ENCODE results near the gene ZFYVE21.

Gene ZFYVE21

DNA sequence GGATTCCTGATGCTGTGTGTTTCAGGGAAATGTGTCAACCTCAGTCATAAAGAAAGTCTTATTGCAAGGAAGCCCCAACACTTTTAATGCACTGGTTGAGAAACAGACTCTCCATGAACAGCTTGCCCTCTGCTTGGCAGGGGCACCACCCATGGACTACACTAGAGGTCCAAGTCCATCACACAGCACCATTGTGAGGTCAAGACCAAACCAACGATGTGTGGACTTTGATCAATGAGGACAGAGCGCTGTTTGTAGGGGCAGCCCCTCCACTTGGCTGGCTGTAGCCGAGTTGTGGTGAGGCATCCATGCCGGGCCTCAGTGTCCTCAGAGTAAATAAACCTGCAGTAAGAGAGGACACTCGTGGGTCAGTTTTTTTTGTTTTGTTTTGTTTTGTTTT lies 29.8 kb downstream of the ZFYVE21 start:
- H3K4me3 ChIP-seq (ENCODE audit: low read length), result no peak overlapping the region
- no peaks in the 10 kb centered on the region for H3K9me2 ChIP-seq (replicated peaks; ENCODE audit: control insufficient read depth, low read length)
- no peaks in the 10 kb centered on the region; the same call in none of the 2 replicates for H3K36me3 ChIP-seq (ENCODE audit: control insufficient read depth, low read length)
- no peaks in the 10 kb centered on the region for H3K9me3 ChIP-seq (ENCODE audit: control insufficient read depth, insufficient read depth, low read length)
- no peak overlapping the region for H3K27ac ChIP-seq (ENCODE audit: low read depth, low read length)
- no peaks in the 10 kb centered on the region for H3K27me3 ChIP-seq (ENCODE audit: control insufficient read depth, low read length)
- H4K20me1 ChIP-seq (ENCODE audit: control insufficient read depth, insufficient read depth, low read depth, low read length), result no peaks in the 10 kb centered on the region
- TF ChIP-seq, protein P1, sequence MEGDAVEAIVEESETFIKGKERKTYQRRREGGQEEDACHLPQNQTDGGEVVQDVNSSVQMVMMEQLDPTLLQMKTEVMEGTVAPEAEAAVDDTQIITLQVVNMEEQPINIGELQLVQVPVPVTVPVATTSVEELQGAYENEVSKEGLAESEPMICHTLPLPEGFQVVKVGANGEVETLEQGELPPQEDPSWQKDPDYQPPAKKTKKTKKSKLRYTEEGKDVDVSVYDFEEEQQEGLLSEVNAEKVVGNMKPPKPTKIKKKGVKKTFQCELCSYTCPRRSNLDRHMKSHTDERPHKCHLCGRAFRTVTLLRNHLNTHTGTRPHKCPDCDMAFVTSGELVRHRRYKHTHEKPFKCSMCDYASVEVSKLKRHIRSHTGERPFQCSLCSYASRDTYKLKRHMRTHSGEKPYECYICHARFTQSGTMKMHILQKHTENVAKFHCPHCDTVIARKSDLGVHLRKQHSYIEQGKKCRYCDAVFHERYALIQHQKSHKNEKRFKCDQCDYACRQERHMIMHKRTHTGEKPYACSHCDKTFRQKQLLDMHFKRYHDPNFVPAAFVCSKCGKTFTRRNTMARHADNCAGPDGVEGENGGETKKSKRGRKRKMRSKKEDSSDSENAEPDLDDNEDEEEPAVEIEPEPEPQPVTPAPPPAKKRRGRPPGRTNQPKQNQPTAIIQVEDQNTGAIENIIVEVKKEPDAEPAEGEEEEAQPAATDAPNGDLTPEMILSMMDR (IDR thresholded peaks at IDR 0.05; ENCODE audit: low read depth, low read length, poor library complexity, severe bottlenecking), result no peak
- TF ChIP-seq EZH2phosphoT487 (IDR thresholded peaks at IDR 0.05; ENCODE audit: borderline replicate concordance, low read length), result no peak
- H3F3A ChIP-seq (ENCODE audit: control insufficient read depth, insufficient read depth), result no peaks in the 10 kb centered on the region
- H3K4me1 ChIP-seq (ENCODE audit: control insufficient read depth, low read length), result peaks cover 20% of the 10 kb centered on the region
- H3K4me2 ChIP-seq (ENCODE audit: low read length), result no peak overlapping the region
- H3K79me2 ChIP-seq (ENCODE audit: control insufficient read depth, low read length), result no peaks in the 10 kb centered on the region

DNA sequence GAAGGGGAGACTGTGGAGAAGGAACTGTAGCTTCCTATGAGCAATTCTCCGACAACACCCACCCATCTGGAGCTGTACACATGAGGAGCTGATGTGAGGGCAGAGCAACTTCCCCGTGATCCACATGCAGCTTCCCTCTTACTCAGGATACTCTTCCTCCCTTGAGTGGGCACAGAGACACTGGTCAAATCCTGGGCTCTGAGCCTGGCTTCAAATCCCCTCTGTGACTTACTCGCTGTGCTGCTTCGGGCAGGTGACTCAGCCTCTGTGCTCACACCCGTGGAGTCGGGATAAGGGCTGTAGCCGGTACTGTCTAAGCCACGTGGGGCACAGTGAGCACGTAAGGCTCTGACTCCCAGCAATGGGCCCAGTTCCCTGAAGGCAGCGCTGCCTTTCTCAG lies 31.1 kb downstream of the ZFYVE21 start:
- Histone ChIP-seq H3K4me3 (ENCODE audit: low read length) (no peak overlapping the region), H3F3A (ENCODE audit: control insufficient read depth, insufficient read depth) (no peaks in the 10 kb centered on the region), H4K20me1 (ENCODE audit: control insufficient read depth, insufficient read depth, low read depth, low read length) (no peaks in the 10 kb centered on the region), H3K27me3 (ENCODE audit: control insufficient read depth, low read length) (no peaks in the 10 kb centered on the region), H3K27ac (ENCODE audit: low read depth, low read length) (no peak overlapping the region), H3K4me1 (ENCODE audit: control insufficient read depth, low read length) (peaks cover 20% of the 10 kb centered on the region), H3K9me2 (replicated peaks; ENCODE audit: control insufficient read depth, low read length) (no peaks in the 10 kb centered on the region), H3K79me2 (ENCODE audit: control insufficient read depth, low read length) (no peaks in the 10 kb centered on the region), H3K9me3 (ENCODE audit: control insufficient read depth, insufficient read depth, low read length) (no peaks in the 10 kb centered on the region), H3K36me3 (ENCODE audit: control insufficient read depth, low read length) (no peaks in the 10 kb centered on the region; the same call in none of the 2 replicates), H3K4me2 (ENCODE audit: low read length) (no peak overlapping the region)
- TF ChIP-seq EZH2phosphoT487 (IDR thresholded peaks at IDR 0.05; ENCODE audit: borderline replicate concordance, low read length), result no peak
- TF ChIP-seq, protein P1 (IDR thresholded peaks at IDR 0.05; ENCODE audit: low read depth, low read length, poor library complexity, severe bottlenecking), result no peak

DNA sequence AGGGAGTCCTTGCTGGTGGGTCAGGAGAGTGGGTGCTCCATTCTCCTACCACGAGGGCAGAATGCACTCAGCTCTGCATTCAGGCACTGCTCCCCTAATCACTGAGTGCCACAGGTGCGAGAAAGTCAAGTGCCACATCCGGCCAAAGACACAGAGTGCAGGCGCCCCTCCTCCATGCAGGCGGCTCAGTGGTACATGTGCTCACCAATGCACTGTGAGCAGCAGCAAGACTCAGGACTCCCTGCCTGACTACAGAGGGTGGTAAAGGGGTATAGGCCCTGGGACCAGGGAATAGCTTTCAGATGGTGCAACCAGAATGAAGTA lies 32.9 kb downstream of the ZFYVE21 start:
- Histone ChIP-seq H3K79me2 (ENCODE audit: control insufficient read depth, low read length) (no peaks in the 10 kb centered on the region), H3K36me3 (ENCODE audit: control insufficient read depth, low read length) (no peaks in the 10 kb centered on the region; the same call in 1 of the 2 replicates), H3F3A (ENCODE audit: control insufficient read depth, insufficient read depth) (no peaks in the 10 kb centered on the region), H3K27me3 (ENCODE audit: control insufficient read depth, low read length) (no peaks in the 10 kb centered on the region), H3K9me3 (ENCODE audit: control insufficient read depth, insufficient read depth, low read length) (no peaks in the 10 kb centered on the region), H3K4me1 (ENCODE audit: control insufficient read depth, low read length) (peaks cover 20% of the 10 kb centered on the region), H3K27ac (ENCODE audit: low read depth, low read length) (no peak overlapping the region), H4K20me1 (ENCODE audit: control insufficient read depth, insufficient read depth, low read depth, low read length) (no peaks in the 10 kb centered on the region), H3K4me2 (ENCODE audit: low read length) (peak overlapping the region; percentile 35), H3K9me2 (replicated peaks; ENCODE audit: control insufficient read depth, low read length) (no peaks in the 10 kb centered on the region), H3K4me3 (ENCODE audit: low read length) (0 out of 2 replicates have a peak overlapping the region, but pooled peaks have one; percentile 2)
- TF ChIP-seq, protein P1 (IDR thresholded peaks at IDR 0.05; ENCODE audit: low read depth, low read length, poor library complexity, severe bottlenecking), result no peak
- no peak for TF ChIP-seq EZH2phosphoT487 (IDR thresholded peaks at IDR 0.05; ENCODE audit: borderline replicate concordance, low read length)

Measured in DOHH2 (cell line).